ENCODE data around the gene MRI1. TPM values are rescaled to one million over a fixed set of nuclear protein-coding genes. Genes with fewer than 3 reads are reported as not detected.
"Not testable (repeated sequence)": the region's sequence is repeated elsewhere in the genome, so short reads cannot be mapped to it uniquely, and the experiment has no call there.

The MRI1 gene
- total and polyA plus RNA-seq, 2 donors from 2014 or later, result 18.8 to 46.5 TPM

DNA sequence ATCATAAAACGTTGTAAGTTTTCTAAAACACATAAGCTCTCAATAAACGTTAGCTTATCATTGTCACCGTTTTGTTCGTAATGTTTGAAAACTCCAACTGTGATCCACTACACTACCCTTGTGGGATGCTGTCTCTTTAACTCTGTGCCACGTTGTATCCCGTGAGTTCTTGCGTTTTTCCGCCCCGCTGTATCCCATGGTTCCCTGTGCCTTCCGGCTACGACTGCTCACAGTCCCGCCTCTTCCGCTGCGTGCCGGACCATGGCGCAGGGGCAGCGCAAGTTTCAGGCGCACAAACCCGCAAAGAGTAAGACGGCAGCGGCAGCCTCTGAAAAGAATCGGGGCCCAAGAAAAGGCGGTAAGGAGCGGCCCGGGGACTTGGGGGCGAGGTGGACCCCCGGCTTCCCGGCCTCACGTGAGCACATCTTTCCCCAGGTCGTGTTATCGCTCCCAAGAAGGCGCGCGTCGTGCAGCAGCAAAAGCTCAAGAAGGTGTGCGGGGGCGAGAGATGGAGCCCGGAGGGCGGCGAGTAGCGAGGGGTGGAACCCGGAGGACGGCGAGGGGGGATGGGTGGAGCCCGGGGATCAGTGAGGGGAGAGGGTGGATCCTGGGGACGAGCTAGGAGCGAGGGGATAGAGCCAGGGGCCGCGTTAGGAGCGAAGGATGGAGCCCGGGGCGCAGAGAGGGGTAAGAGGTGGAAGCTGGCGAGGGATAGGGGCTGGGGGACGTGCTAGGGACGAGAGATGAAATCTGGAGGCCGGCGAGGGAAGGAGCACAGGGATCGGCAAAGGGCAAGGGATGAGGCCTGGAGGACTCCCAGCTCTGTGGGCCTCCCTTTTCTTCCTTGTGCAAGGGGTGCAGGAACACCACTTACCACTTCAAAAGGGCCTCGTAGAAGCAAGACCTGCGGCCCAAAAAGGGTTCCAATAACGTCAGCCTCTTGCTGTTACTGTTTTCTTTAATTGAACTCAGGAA lies 10.2 kb downstream of the MRI1 start, which contains the start of gene C19orf53:
Gene C19orf53, plus strand, starts transcription at position 240 of the 975 bp plus-strand sequence. Its CDS starts 22 bp downstream, at position 262.
- H3K4me3 ChIP-seq (ENCODE audit: low read length in 3 of 3), result peak within 1 kb of the TSS; percentile 81 to 92 (median 86)
- FAIRE-seq (peak; percentile 76), DNase-seq (peak; percentile 92 to 97 (median 95))
- peak within 1 kb of the TSS; percentile 83 to 84 for H3K27ac ChIP-seq (ENCODE audit: low read depth in 2 of 2, low read length in 2 of 2)
- no peaks in the 10 kb centered on the region for H3K9me3 ChIP-seq (ENCODE audit: control insufficient read depth in 2 of 3, insufficient read depth in 1 of 3, low read length in 3 of 3)
- peaks cover 7 to 23% (median 19%) of the 10 kb centered on the region in 3 donors for H3K36me3 ChIP-seq (ENCODE audit: control insufficient read depth in 2 of 3, insufficient read depth in 3 of 3, low read length in 3 of 3)
- peak within 1 kb of the TSS; percentile 67 to 92 (median 68) for H3K9ac ChIP-seq (ENCODE audit: low read length in 3 of 3)
- TF ChIP-seq, protein P1, sequence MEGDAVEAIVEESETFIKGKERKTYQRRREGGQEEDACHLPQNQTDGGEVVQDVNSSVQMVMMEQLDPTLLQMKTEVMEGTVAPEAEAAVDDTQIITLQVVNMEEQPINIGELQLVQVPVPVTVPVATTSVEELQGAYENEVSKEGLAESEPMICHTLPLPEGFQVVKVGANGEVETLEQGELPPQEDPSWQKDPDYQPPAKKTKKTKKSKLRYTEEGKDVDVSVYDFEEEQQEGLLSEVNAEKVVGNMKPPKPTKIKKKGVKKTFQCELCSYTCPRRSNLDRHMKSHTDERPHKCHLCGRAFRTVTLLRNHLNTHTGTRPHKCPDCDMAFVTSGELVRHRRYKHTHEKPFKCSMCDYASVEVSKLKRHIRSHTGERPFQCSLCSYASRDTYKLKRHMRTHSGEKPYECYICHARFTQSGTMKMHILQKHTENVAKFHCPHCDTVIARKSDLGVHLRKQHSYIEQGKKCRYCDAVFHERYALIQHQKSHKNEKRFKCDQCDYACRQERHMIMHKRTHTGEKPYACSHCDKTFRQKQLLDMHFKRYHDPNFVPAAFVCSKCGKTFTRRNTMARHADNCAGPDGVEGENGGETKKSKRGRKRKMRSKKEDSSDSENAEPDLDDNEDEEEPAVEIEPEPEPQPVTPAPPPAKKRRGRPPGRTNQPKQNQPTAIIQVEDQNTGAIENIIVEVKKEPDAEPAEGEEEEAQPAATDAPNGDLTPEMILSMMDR (IDR thresholded peaks at IDR 0.05; ENCODE audit: borderline replicate concordance, extremely low read depth, insufficient read depth), result no peak
- intact Hi-C loops (cut with DNase I), result loop anchor here (10.0 kb wide), 1 partner anchor 90 kb away; no protein-coding TSS in a partner anchor
- no peaks in the 10 kb centered on the region for H3K27me3 ChIP-seq (ENCODE audit: control insufficient read depth, insufficient read depth, low read length)
- H3K4me1 ChIP-seq (ENCODE audit: control insufficient read depth in 2 of 3, insufficient read depth in 2 of 3, low read depth in 1 of 3, low read length in 3 of 3), result peaks cover 2 to 12% (median 12%) of the 10 kb centered on the region in 3 donors

DNA sequence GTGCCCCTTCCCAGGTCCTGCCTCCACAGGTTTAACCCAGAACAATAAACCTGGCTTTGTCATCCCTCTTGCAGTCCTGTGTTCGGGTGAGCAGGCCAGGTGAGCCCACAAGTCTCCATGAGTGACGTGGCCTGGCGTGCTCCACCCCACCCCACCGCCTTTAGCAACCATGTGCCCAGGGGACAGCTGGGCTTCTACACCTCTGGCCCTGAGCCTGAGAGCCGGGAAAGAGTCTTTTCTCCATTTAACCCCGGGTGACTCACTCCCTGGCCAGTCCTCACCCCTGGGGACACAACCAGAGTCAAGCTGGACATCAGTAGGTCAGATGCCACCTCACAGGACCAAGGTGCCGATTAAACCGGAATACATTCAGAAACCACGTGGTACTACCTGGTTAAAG lies 14.1 kb downstream of the MRI1 start:
- Histone ChIP-seq H3K9me3 (ENCODE audit: control insufficient read depth in 2 of 3, insufficient read depth in 1 of 3, low read length in 3 of 3) (no peaks in the 10 kb centered on the region), H3K36me3 (ENCODE audit: control insufficient read depth in 2 of 3, insufficient read depth in 3 of 3, low read length in 3 of 3) (peaks cover 7 to 17% (median 16%) of the 10 kb centered on the region in 3 donors), H3K27me3 (ENCODE audit: control insufficient read depth, insufficient read depth, low read length) (no peaks in the 10 kb centered on the region), H3K27ac (ENCODE audit: low read depth in 2 of 2, low read length in 2 of 2) (no peak overlapping the region), H3K4me3 (ENCODE audit: low read length in 3 of 3) (no peak overlapping the region), H3K9ac (ENCODE audit: low read length in 3 of 3) (no peak overlapping the region), H3K4me1 (ENCODE audit: control insufficient read depth in 2 of 3, insufficient read depth in 2 of 3, low read depth in 1 of 3, low read length in 3 of 3) (peaks cover 2 to 10% (median 9%) of the 10 kb centered on the region in 3 donors)
- DNase-seq (no peak), FAIRE-seq (no peak)
- intact Hi-C loops (cut with DNase I), result loop anchor here (10.0 kb wide), 1 partner anchor 86 kb away; no protein-coding TSS in a partner anchor
- TF ChIP-seq, protein P1 (IDR thresholded peaks at IDR 0.05; ENCODE audit: borderline replicate concordance, extremely low read depth, insufficient read depth), result no peak

DNA sequence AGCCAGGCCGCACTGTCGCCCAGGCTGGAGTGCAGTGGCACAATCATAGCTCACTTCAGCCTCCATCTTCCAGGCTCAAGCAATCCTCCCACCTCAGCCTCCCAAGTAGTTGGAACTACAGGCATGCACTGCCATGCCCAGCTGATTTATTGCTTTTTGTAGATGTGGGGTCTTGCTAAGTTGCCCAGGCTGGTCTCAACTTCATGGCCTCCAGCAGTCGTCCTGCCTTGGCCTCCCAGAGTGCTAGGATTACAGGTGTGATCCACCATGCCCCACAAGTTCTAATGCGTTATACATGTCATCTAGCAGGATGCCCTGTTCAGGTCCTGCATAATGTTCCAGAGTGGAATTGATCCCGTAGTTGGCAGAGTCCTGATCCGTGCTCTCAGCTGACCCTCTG lies 14.5 kb downstream of the MRI1 start:
- DNase-seq (no peak), FAIRE-seq (no peak)
- Histone ChIP-seq H3K27me3 (ENCODE audit: control insufficient read depth, insufficient read depth, low read length) (no peaks in the 10 kb centered on the region), H3K4me3 (ENCODE audit: low read length in 3 of 3) (no peak overlapping the region), H3K9ac (ENCODE audit: low read length in 3 of 3) (no peak overlapping the region), H3K9me3 (ENCODE audit: control insufficient read depth in 2 of 3, insufficient read depth in 1 of 3, low read length in 3 of 3) (no peaks in the 10 kb centered on the region), H3K4me1 (ENCODE audit: control insufficient read depth in 2 of 3, insufficient read depth in 2 of 3, low read depth in 1 of 3, low read length in 3 of 3) (peaks cover 2 to 10% (median 9%) of the 10 kb centered on the region in 3 donors), H3K27ac (ENCODE audit: low read depth in 2 of 2, low read length in 2 of 2) (no peak overlapping the region), H3K36me3 (ENCODE audit: control insufficient read depth in 2 of 3, insufficient read depth in 3 of 3, low read length in 3 of 3) (peaks cover 7 to 17% (median 16%) of the 10 kb centered on the region in 3 donors)
- intact Hi-C loops (cut with DNase I), result loop anchor here (10.0 kb wide), 1 partner anchor 86 kb away; no protein-coding TSS in a partner anchor
- TF ChIP-seq, protein P1 (IDR thresholded peaks at IDR 0.05; ENCODE audit: borderline replicate concordance, extremely low read depth, insufficient read depth), result no peak

DNA sequence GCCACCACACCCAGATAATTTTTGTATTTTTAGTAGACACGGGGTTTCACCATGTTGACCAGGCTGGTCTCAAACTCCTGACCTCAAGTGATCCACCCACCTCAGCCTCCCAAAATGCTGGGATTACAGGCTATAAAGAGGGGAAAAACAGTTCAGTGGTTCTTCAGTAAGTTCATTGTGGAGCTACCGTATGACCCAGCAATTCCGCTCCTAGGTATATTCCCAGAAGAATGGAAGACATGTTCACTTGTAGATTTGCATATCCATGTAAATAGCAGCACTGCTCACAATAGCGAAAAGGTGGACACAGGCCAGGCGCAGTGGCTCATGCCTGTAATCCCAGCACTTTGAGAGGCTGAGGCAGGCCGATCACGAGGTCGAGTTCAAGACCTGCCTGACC lies 15.5 kb downstream of the MRI1 start:
- not testable (repeated sequence) for H3K27ac ChIP-seq (ENCODE audit: low read depth in 2 of 2, low read length in 2 of 2); H3K9me3 ChIP-seq (ENCODE audit: control insufficient read depth in 2 of 3, insufficient read depth in 1 of 3, low read length in 3 of 3); DNase-seq; H3K27me3 ChIP-seq (ENCODE audit: control insufficient read depth, insufficient read depth, low read length); H3K4me1 ChIP-seq (ENCODE audit: control insufficient read depth in 2 of 3, insufficient read depth in 2 of 3, low read depth in 1 of 3, low read length in 3 of 3); H3K9ac ChIP-seq (ENCODE audit: low read length in 3 of 3); H3K4me3 ChIP-seq (ENCODE audit: low read length in 3 of 3); FAIRE-seq
- intact Hi-C loops (cut with DNase I), result loop anchor here (10.0 kb wide), 1 partner anchor 85 kb away; no protein-coding TSS in a partner anchor
- peaks cover 7 to 17% (median 16%) of the 10 kb centered on the region in 3 donors for H3K36me3 ChIP-seq (ENCODE audit: control insufficient read depth in 2 of 3, insufficient read depth in 3 of 3, low read length in 3 of 3)
